H1 (cell line): ENCODE results near the gene ABHD2. TPM values are rescaled to one million over a fixed set of nuclear protein-coding genes. Genes with fewer than 3 reads are reported as not detected.
A peak's percentile ranks its signal among the peaks of the same experiment; 100 is the strongest.

ENCODE experiments used
- CTCF ChIA-PET: fragments of 300-600 bp; sonication (Branson Sonifier 250); formaldehyde crosslinking; loops from one replicate; lab custom pipeline; 2021; ENCODE audit not compliant: partially characterized antibody; lab: Charles Lee
- POLR2A ChIA-PET: fragments of 300-600 bp; sonication (Branson Sonifier 250); formaldehyde crosslinking; loops from one replicate; lab custom pipeline; 2021; ENCODE audit warnings: inconsistent platforms; ENCODE audit not compliant: partially characterized antibody; lab: Charles Lee
- DNase-seq, 2 experiments: peaks; one replicate each; pipeline versions ENCODE4 v3.0.0 to v3.0.0-alpha.2; 2010 to 2022; ENCODE audit warnings: low spot score in 2 of 2, low read depth in 1 of 2, mixed read lengths in 1 of 2
- FAIRE-seq: peaks from 2 replicates; lab custom pipeline; 2011; peaks lifted over from hg19 to GRCh38; lab: Jason Lieb, UNC
- H2AFZ ChIP-seq: 2 replicates; pipeline ENCODE4 v1.8.1; 2012; ENCODE audit warnings: low read length, inconsistent platforms
- H2AK5ac ChIP-seq: 2 replicates; pipeline ENCODE4 v1.6.1; 2013; ENCODE audit warnings: low read depth, low read length
- H2BK120ac ChIP-seq: replicated peaks from 2 replicates; pipeline ENCODE3; 2013; ENCODE audit warnings: low read depth, low read length, inconsistent platforms
- H2BK12ac ChIP-seq: 2 replicates; pipeline ENCODE4 v1.6.1; 2013; ENCODE audit warnings: low read depth, low read length
- H2BK15ac ChIP-seq: 2 replicates; pipeline ENCODE4 v1.6.1; 2013; ENCODE audit warnings: low read length
- H2BK20ac ChIP-seq: 2 replicates; pipeline ENCODE4 v1.6.1; 2013; ENCODE audit warnings: low read length
- H2BK5ac ChIP-seq: 2 replicates; pipeline ENCODE4 v1.6.1; 2013; ENCODE audit warnings: low read depth, low read length
- H3K14ac ChIP-seq: 2 replicates; pipeline ENCODE4 v1.6.1; 2013; ENCODE audit warnings: inconsistent platforms; ENCODE audit not compliant: insufficient read length
- H3K18ac ChIP-seq: 2 replicates; pipeline ENCODE4 v1.6.1; 2013; ENCODE audit warnings: low read length; ENCODE audit errors: extremely low read depth
- H3K23ac ChIP-seq: 2 replicates; pipeline ENCODE4 v1.6.1; 2013; ENCODE audit warnings: inconsistent platforms; ENCODE audit not compliant: insufficient read length
- H3K23me2 ChIP-seq: 2 replicates; pipeline ENCODE4 v1.6.1; 2013; ENCODE audit warnings: low read depth, low read length
- H3K27ac ChIP-seq: 2 replicates; pipeline ENCODE4 v1.6.1; 2011; ENCODE audit warnings: low read depth, low read length, inconsistent platforms
- H3K27me3 ChIP-seq, 4 experiments: replicated peaks in 1 of 4; 1 replicate in 1 of 4; 2 replicates in 3 of 4; pipeline versions ENCODE4 v1.6.1 to v1.8.1; 2011 to 2013; ENCODE audit warnings: low read length in 3 of 4, mild to moderate bottlenecking in 3 of 4, inconsistent platforms in 2 of 4, mixed read lengths in 2 of 4, moderate library complexity in 1 of 4; ENCODE audit not compliant: control insufficient read depth in 3 of 4, insufficient read depth in 3 of 4; ENCODE audit errors: extremely low read depth in 1 of 4
- H3K36me3 ChIP-seq, 4 experiments: 2 replicates each; pipeline versions ENCODE4 v1.6.1 to v1.8.1; 2011 to 2013; ENCODE audit warnings: mild to moderate bottlenecking in 4 of 4, low read length in 3 of 4, moderate library complexity in 2 of 4, control low read depth in 1 of 4, inconsistent platforms in 1 of 4; ENCODE audit not compliant: insufficient read depth in 4 of 4, control insufficient read depth in 2 of 4
- H3K4ac ChIP-seq: replicated peaks from 2 replicates; pipeline ENCODE3; 2013; ENCODE audit warnings: low read length, low read depth, mixed read lengths, inconsistent platforms; ENCODE audit not compliant: insufficient read length
- H3K4me1 ChIP-seq, 4 experiments: replicated peaks in 1 of 4; 1 replicate in 1 of 4; 2 replicates in 3 of 4; pipeline versions ENCODE4 v1.6.1 to v1.8.1; 2011 to 2013; ENCODE audit warnings: low read length in 3 of 4, inconsistent platforms in 2 of 4, mixed read lengths in 1 of 4; ENCODE audit not compliant: insufficient read depth in 4 of 4, control insufficient read depth in 3 of 4
- H3K4me2 ChIP-seq, 2 experiments: 2 replicates each; pipeline versions ENCODE4 v1.6.1 to v1.8.1; 2011 to 2013; ENCODE audit warnings: low read depth in 2 of 2, low read length in 2 of 2, control low read depth in 1 of 2, inconsistent platforms in 1 of 2, mild to moderate bottlenecking in 1 of 2; ENCODE audit not compliant: insufficient read depth in 1 of 2
- H3K4me3 ChIP-seq, 4 experiments: fragments of 200-600, 300-600 bp in 1 of 4; sonication (generic), shearing (Covaris generic), sonication (Bioruptor Twin) in 1 of 4; 2 replicates each; pipeline versions ENCODE4 v1.5.1 to v1.8.1; 2011 to 2016; ENCODE audit warnings: low read length in 4 of 4, low read depth in 3 of 4, control low read depth in 2 of 4, inconsistent platforms in 2 of 4, mild to moderate bottlenecking in 2 of 4, mixed read lengths in 1 of 4, moderate library complexity in 1 of 4; ENCODE audit not compliant: insufficient read depth in 2 of 4; ENCODE audit errors: extremely low read depth in 1 of 4
- H3K56ac ChIP-seq: replicated peaks from 2 replicates; pipeline ENCODE3; 2013; ENCODE audit warnings: low read depth, mild to moderate bottlenecking, mixed read lengths, low read length, inconsistent platforms; ENCODE audit not compliant: insufficient read length
- H3K79me1 ChIP-seq: 2 replicates; pipeline ENCODE4 v1.6.1; 2013; ENCODE audit warnings: low read depth, low read length, control low read depth
- H3K79me2 ChIP-seq, 2 experiments: 2 replicates each; pipeline versions ENCODE4 v1.6.1 to v1.8.1; 2012 to 2013; ENCODE audit warnings: low read length in 2 of 2, mild to moderate bottlenecking in 2 of 2, inconsistent platforms in 1 of 2; ENCODE audit not compliant: insufficient read depth in 2 of 2, control insufficient read depth in 1 of 2
- H3K9ac ChIP-seq, 4 experiments: replicated peaks in 1 of 4; 1 replicate in 1 of 4; 2 replicates in 3 of 4; pipeline versions ENCODE4 v1.6.1 to v1.8.1; 2011 to 2013; ENCODE audit warnings: low read depth in 3 of 4, low read length in 3 of 4, control low read depth in 2 of 4, mild to moderate bottlenecking in 2 of 4, moderate library complexity in 2 of 4, inconsistent platforms in 1 of 4; ENCODE audit errors: extremely low read depth in 1 of 4
- H3K9me3 ChIP-seq, 2 experiments: 2 replicates each; pipeline versions ENCODE4 v1.6.1 to v1.8.1; 2012 to 2013; ENCODE audit warnings: mild to moderate bottlenecking in 2 of 2, moderate library complexity in 2 of 2, control low read depth in 1 of 2, inconsistent platforms in 1 of 2, low read depth in 1 of 2, low read length in 1 of 2, mixed read lengths in 1 of 2; ENCODE audit not compliant: insufficient read depth in 2 of 2
- H4K20me1 ChIP-seq, 2 experiments: replicated peaks in 1 of 2; 2 replicates each; pipeline versions ENCODE3 to v1.8.1; 2011 to 2013; ENCODE audit warnings: inconsistent platforms in 2 of 2, low read length in 2 of 2, mild to moderate bottlenecking in 1 of 2; ENCODE audit not compliant: insufficient read depth in 2 of 2, control insufficient read depth in 1 of 2
- H4K5ac ChIP-seq: 2 replicates; pipeline ENCODE4 v1.6.1; 2013; ENCODE audit warnings: low read length, low read depth, mixed read lengths, inconsistent platforms; ENCODE audit not compliant: insufficient read length
- H4K8ac ChIP-seq: 2 replicates; pipeline ENCODE4 v1.8.0; 2013; ENCODE audit warnings: mild to moderate bottlenecking, moderate library complexity, low read length, inconsistent platforms; ENCODE audit not compliant: insufficient read depth; ENCODE audit errors: extremely low read depth
- H4K91ac ChIP-seq: replicated peaks from 2 replicates; pipeline ENCODE3; 2013; ENCODE audit warnings: low read length, mixed read lengths, inconsistent platforms; ENCODE audit not compliant: insufficient read length
- POLR2A ChIP-seq, 2 experiments: IDR thresholded peaks; 1 replicate in 1 of 2; 2 replicates in 1 of 2; pipeline ENCODE4 v1.6.1; 2011; ENCODE audit warnings: low read depth in 2 of 2, low read length in 2 of 2, mild to moderate bottlenecking in 2 of 2; ENCODE audit errors: control extremely low read depth in 1 of 2
- WGBS, 2 experiments: shearing (Covaris generic) in 1 of 2; methylation state at CpG; one replicate each; pipeline versions ENCODE4 v1.1.6 to v1.1.7; 2013 to 2015; ENCODE audit warnings: low lambda C conversion rate in 2 of 2, mixed read lengths in 2 of 2, inconsistent platforms in 1 of 2, low coverage in 1 of 2, missing lambda C conversion rate in 1 of 2; ENCODE audit not compliant: insufficient replicate concordance in 2 of 2, insufficient coverage in 1 of 2, insufficient read length in 1 of 2; ENCODE audit errors: extremely low coverage in 1 of 2, missing lambda C conversion rate in 1 of 2; 5-methylcytosine and 5-hydroxymethylcytosine counted together
- polyA plus RNA-seq, 7 experiments: library from polyadenylated mRNA; depleted of rRNA in 3 of 7; stranded (reverse) in 5 of 7; unstranded in 2 of 7; fragments of >200 nt in 5 of 7; fragments of 200-250 nt in 2 of 7; gene quantifications; 1 replicate in 5 of 7; 2 replicates in 1 of 7; 4 replicates in 1 of 7; pipeline versions ENCODE4 v1.2.1 to v1.2.3, GENCODE V29; 2011 to 2013; ENCODE audit warnings: missing spikeins in 2 of 7, mixed read lengths in 2 of 7
- total RNA-seq: library from RNA; stranded (reverse); fragmentation: NEBNext Ultra II Directional; extraction: Animal tissue kit (Norgen Biotek cat#: 25700); gene quantifications from 2 replicates; pipeline ENCODE4 v1.2.1, GENCODE V29; 2021

Gene ABHD2
- total and polyA plus RNA-seq, 2 of the 8 experiments (the other 6 are each of a cell fraction or from before 2014, with no cell fraction given): 9.1 to 23.7 TPM

- Histone ChIP-seq H3K56ac (no peak overlapping the region), H3K9me3 (no peaks in the 10 kb centered on the region), H2BK20ac (no peak overlapping the region), H2AK5ac (no peak overlapping the region), H3K14ac (no peak overlapping the region), H4K8ac (no peak overlapping the region), H4K5ac (no peak overlapping the region), H3K36me3 (no peaks in the 10 kb centered on the region), H2AFZ (no peak overlapping the region), H2BK12ac (no peak overlapping the region), H3K79me1 (no peaks in the 10 kb centered on the region), H4K20me1 (no peaks in the 10 kb centered on the region), H3K23me2 (no peaks in the 10 kb centered on the region), H3K79me2 (no peaks in the 10 kb centered on the region), H3K4me2 (no peak overlapping the region), H2BK15ac (no peak overlapping the region), H2BK5ac (no peak overlapping the region), H3K4ac (no peak overlapping the region), H3K4me1 (peaks cover 8 to 31% (median 15%) of the 10 kb centered on the region in 4 experiments), H2BK120ac (no peak overlapping the region), H4K91ac (no peak overlapping the region), H3K23ac (no peak overlapping the region), H3K4me3 (no peak overlapping the region), H3K27me3 (no peaks in the 10 kb centered on the region), H3K9ac (no peak overlapping the region), H3K27ac (no peak overlapping the region), H3K18ac (no peak overlapping the region)
- CTCF ChIA-PET: interaction anchor here (1.1 to 2.1 kb wide), 3 partner anchors 8 to 144 kb away, joined by 3 to 5 read pairs (median 3); no protein-coding TSS in a partner anchor
- 77% methylated on average over 16 of the region's 20 CpGs; no CpG with 5 or more reads in 1 of the 2 experiments for WGBS, 2 experiments
- TF ChIP-seq POLR2A (IDR thresholded peaks at IDR 0.05; ENCODE audit: control extremely low read depth in 1 of 2, low read depth in 2 of 2, low read length in 2 of 2): no peak
- DNase-seq: no peak
- FAIRE-seq: peak; percentile 66
- POLR2A ChIA-PET: no interaction called here
Measured at GRCh38 chr15:89201465-89202005, 113.3 kb downstream of the ABHD2 start.
